HepG2 (cell line): ENCODE measurements around the gene NEUROD1. TPM values are rescaled to one million over a fixed set of nuclear protein-coding genes. Genes with fewer than 3 reads are reported as not detected.
A peak's percentile ranks its signal among the peaks of the same experiment; 100 is the strongest.

ENCODE experiments used
- ATF7 ChIP-seq, 2 experiments: fragments of 450-650 bp in 1 of 2; sonication (generic) in 1 of 2; formaldehyde crosslinking in 1 of 2; IDR thresholded peaks; 2 replicates each; pipeline versions ENCODE4 v1.4.0 to v1.6.1; 2016 to 2020; ENCODE audit warnings: antibody characterized with exemption in 1 of 2, mild to moderate bottlenecking in 1 of 2, missing genetic modification reagents in 1 of 2
- BORCS8-MEF2B ChIP-seq: sonication (generic); formaldehyde crosslinking; IDR thresholded peaks from 2 replicates; pipeline ENCODE4 v1.8.0; 2022; ENCODE audit warnings: mild to moderate bottlenecking, missing genetic modification reagents
- DPF2 ChIP-seq: sonication (generic); formaldehyde crosslinking; IDR thresholded peaks from 2 replicates; pipeline ENCODE4 v1.4.0; 2020; ENCODE audit warnings: mild to moderate bottlenecking, low read depth, missing genetic modification reagents, borderline replicate concordance
- HBP1 ChIP-seq: IDR thresholded peaks from 2 replicates; pipeline ENCODE4 v1.6.1; 2016; ENCODE audit warnings: low read depth, control low read depth
- IRF1 ChIP-seq: sonication (generic); formaldehyde crosslinking; IDR thresholded peaks from 2 replicates; pipeline ENCODE4 v1.4.0; 2020; ENCODE audit warnings: low read depth, mild to moderate bottlenecking, missing genetic modification reagents
- KLF9 ChIP-seq: IDR thresholded peaks from 2 replicates; pipeline ENCODE4 v1.6.1; 2016; ENCODE audit warnings: low read depth
- NCOR1 ChIP-seq: fragments of 200-600 bp; sonication (generic); IDR thresholded peaks from 2 replicates; pipeline ENCODE4 v1.7.0; 2017; ENCODE audit warnings: antibody characterized with exemption, low read length, borderline replicate concordance
- PPARG ChIP-seq: conservative IDR thresholded peaks from 2 replicates; pipeline ENCODE4 v1.6.1; 2016; ENCODE audit warnings: missing biosample characterization, missing genetic modification reagents
- SOX13 ChIP-seq, 3 experiments: fragments of 450-650 bp in 1 of 3; sonication (generic) in 1 of 3; formaldehyde crosslinking in 1 of 3; IDR thresholded peaks in 2 of 3; conservative IDR thresholded peaks in 1 of 3; 2 replicates each; pipeline versions ENCODE4 v1.5.0 to v1.6.1; 2016 to 2020; ENCODE audit warnings: antibody characterized with exemption in 1 of 3, mild to moderate bottlenecking in 1 of 3, missing compliant biosample characterization in 1 of 3, missing genetic modification reagents in 1 of 3, moderate library complexity in 1 of 3
- ZBTB21 ChIP-seq: sonication (generic); formaldehyde crosslinking; IDR thresholded peaks from 2 replicates; pipeline ENCODE4 v1.4.0; 2020; ENCODE audit warnings: missing genetic modification reagents
- ZBTB33 ChIP-seq: sonication (generic); formaldehyde crosslinking; IDR thresholded peaks from 2 replicates; pipeline ENCODE4 v1.4.0; 2020; ENCODE audit warnings: missing genetic modification reagents
- ZFP90 ChIP-seq: sonication (generic); formaldehyde crosslinking; IDR thresholded peaks from 2 replicates; pipeline ENCODE4 v1.8.0; 2022; ENCODE audit warnings: missing genetic modification reagents, mild to moderate bottlenecking, inconsistent platforms, borderline replicate concordance
- ZNF263 ChIP-seq: sonication (generic); formaldehyde crosslinking; IDR thresholded peaks from 2 replicates; pipeline ENCODE4 v1.4.0; 2020; ENCODE audit warnings: missing genetic modification reagents
- ZNF275 ChIP-seq: sonication (generic); formaldehyde crosslinking; IDR thresholded peaks from 2 replicates; pipeline ENCODE4 v1.8.0; 2022; ENCODE audit warnings: missing genetic modification reagents, mild to moderate bottlenecking, inconsistent platforms, borderline replicate concordance
- ZNF691 ChIP-seq: sonication (generic); formaldehyde crosslinking; IDR thresholded peaks from 2 replicates; pipeline ENCODE4 v1.4.0; 2020; ENCODE audit warnings: missing genetic modification reagents, low read depth, mild to moderate bottlenecking, borderline replicate concordance
- ZNF781 ChIP-seq: sonication (generic); formaldehyde crosslinking; IDR thresholded peaks from 2 replicates; pipeline ENCODE4 v1.5.1; 2020; ENCODE audit warnings: borderline replicate concordance, mild to moderate bottlenecking, missing genetic modification reagents; ENCODE audit errors: not compliant biosample characterization
- ZNF782 ChIP-seq: sonication (generic); formaldehyde crosslinking; IDR thresholded peaks from 2 replicates; pipeline ENCODE4 v1.4.0; 2020; ENCODE audit warnings: missing genetic modification reagents, mild to moderate bottlenecking, borderline replicate concordance
- ZNF816 ChIP-seq: sonication (generic); formaldehyde crosslinking; IDR thresholded peaks from 2 replicates; pipeline ENCODE4 v1.8.0; 2022; ENCODE audit warnings: missing genetic modification reagents, mild to moderate bottlenecking, borderline replicate concordance
- polyA plus RNA-seq, 8 experiments: library from polyadenylated mRNA; depleted of rRNA in 3 of 8; stranded (reverse) in 7 of 8; unstranded in 1 of 8; fragments of >200 nt; fragmentation: Illumina TruSeq in 4 of 8; extraction: Trizol in 4 of 8; gene quantifications; 2 replicates each; pipeline versions ENCODE4 v1.2.1 to v1.2.3, GENCODE V29; 2011 to 2016; ENCODE audit warnings: low read depth in 4 of 8, missing spikeins in 1 of 8, mixed read lengths in 1 of 8; ENCODE audit not compliant: insufficient read depth in 1 of 8
- total RNA-seq, 5 experiments: library from RNA; depleted of rRNA; stranded (reverse); fragments of >200 nt; fragmentation: Illumina TruSeq; extraction: Trizol; gene quantifications; 2 replicates each; pipeline ENCODE4 v1.2.3, GENCODE V29; 2016; ENCODE audit warnings: low read depth in 1 of 5
- TF ChIP-seq, protein P1 (sequence below): sonication (generic); formaldehyde crosslinking; IDR thresholded peaks from 2 replicates; pipeline ENCODE4 v1.5.0; 2020; ENCODE audit warnings: missing genetic modification reagents

Gene NEUROD1
- total and polyA plus RNA-seq, 2 of the 13 experiments (the other 11 are each of a cell fraction or from before 2014, with no cell fraction given): not detected

- peak; percentile 99 for TF ChIP-seq BORCS8-MEF2B (CRISPR knock-in tag)
- TF ChIP-seq, protein P1, sequence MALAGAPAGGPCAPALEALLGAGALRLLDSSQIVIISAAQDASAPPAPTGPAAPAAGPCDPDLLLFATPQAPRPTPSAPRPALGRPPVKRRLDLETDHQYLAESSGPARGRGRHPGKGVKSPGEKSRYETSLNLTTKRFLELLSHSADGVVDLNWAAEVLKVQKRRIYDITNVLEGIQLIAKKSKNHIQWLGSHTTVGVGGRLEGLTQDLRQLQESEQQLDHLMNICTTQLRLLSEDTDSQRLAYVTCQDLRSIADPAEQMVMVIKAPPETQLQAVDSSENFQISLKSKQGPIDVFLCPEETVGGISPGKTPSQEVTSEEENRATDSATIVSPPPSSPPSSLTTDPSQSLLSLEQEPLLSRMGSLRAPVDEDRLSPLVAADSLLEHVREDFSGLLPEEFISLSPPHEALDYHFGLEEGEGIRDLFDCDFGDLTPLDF (CRISPR knock-in tag): peak; percentile 70; the same call in 1 of the 2 replicates
- TF ChIP-seq ZNF781 (CRISPR knock-in tag): peak; percentile 89
- TF ChIP-seq ZBTB21 (CRISPR knock-in tag): 0 out of 2 replicates have a peak, but pooled peaks have one; percentile 30
- TF ChIP-seq ZNF816 (CRISPR knock-in tag): peak; percentile 90; the same call in 1 of the 2 replicates
- TF ChIP-seq NCOR1: no peak
- TF ChIP-seq ZNF263: peak; percentile 70; the same call in 1 of the 2 replicates
- TF ChIP-seq SOX13 (IDR thresholded peaks at IDR 0.05): no peak
- TF ChIP-seq SOX13 (CRISPR knock-in tag; conservative IDR thresholded peaks at IDR 0.05 in 1 of 2, IDR thresholded peaks at IDR 0.05 in 1 of 2): peak in 1 of 2 experiments; percentile 47; a peak in 2 of 4 replicates
- no peak for TF ChIP-seq ATF7 (IDR thresholded peaks at IDR 0.05)
- no peak for TF ChIP-seq ATF7 (CRISPR knock-in tag; IDR thresholded peaks at IDR 0.05)
- peak; percentile 94; the same call in 1 of the 2 replicates for TF ChIP-seq ZFP90 (CRISPR knock-in tag)
- TF ChIP-seq ZNF691 (CRISPR knock-in tag): peak; percentile 90; the same call in 1 of the 2 replicates
- TF ChIP-seq KLF9 (CRISPR knock-in tag): no peak
- TF ChIP-seq ZBTB33 (CRISPR knock-in tag): no peak
- peak; percentile 90; the same call in 1 of the 2 replicates for TF ChIP-seq ZNF782
- TF ChIP-seq DPF2 (CRISPR knock-in tag): no peak
- TF ChIP-seq HBP1 (CRISPR knock-in tag): peak; percentile 60; the same call in 1 of the 2 replicates
- TF ChIP-seq ZNF275: 0 out of 2 replicates have a peak, but pooled peaks have one; percentile 50
- peak; percentile 54; the same call in 1 of the 2 replicates for TF ChIP-seq PPARG (CRISPR knock-in tag)
- TF ChIP-seq IRF1 (CRISPR knock-in tag): no peak
These were observed 2.3 kb downstream of the NEUROD1 start (continued) for GRCh38 chr2:181677912-181678586.
